Calu3 (cell line): ENCODE results near the gene ODAD4. TPM values are rescaled to one million over a fixed set of nuclear protein-coding genes. Genes with fewer than 3 reads are reported as not detected.

Experiments used
- BruUV-seq: library from RNA; stranded (reverse); fragments of 400-500 nt; replicated peaks from 2 replicates; lab custom pipeline; 2021; lab: Mats Ljungman, UMichigan
- CTCF ChIA-PET: fragments of 300-600 bp; sonication (Branson Sonifier 250); formaldehyde crosslinking; loops from one replicate; lab custom pipeline; 2022; ENCODE audit warnings: antibody characterized with exemption; lab: Charles Lee
- DNase-seq: peaks from one replicate; pipeline ENCODE4 v3.0.0; 2022
- H3K27ac Mint-ChIP-seq: one replicate; pipeline ENCODE4 v1.8.0; 2022; ENCODE audit warnings: mixed read lengths; ENCODE audit not compliant: unreplicated experiment
- H3K27me3 Mint-ChIP-seq: one replicate; pipeline ENCODE4 v1.8.0; 2022; ENCODE audit warnings: mixed read lengths; ENCODE audit not compliant: unreplicated experiment
- H3K36me3 Mint-ChIP-seq: one replicate; pipeline ENCODE4 v1.8.0; 2022; ENCODE audit warnings: mild to moderate bottlenecking, moderate library complexity, mixed read lengths; ENCODE audit not compliant: insufficient read depth, unreplicated experiment
- H3K4me1 Mint-ChIP-seq: one replicate; pipeline ENCODE4 v1.8.0; 2022; ENCODE audit warnings: mild to moderate bottlenecking, low read depth, mixed read lengths; ENCODE audit not compliant: unreplicated experiment
- H3K4me3 Mint-ChIP-seq: one replicate; pipeline ENCODE4 v1.8.0; 2022; ENCODE audit warnings: mild to moderate bottlenecking, low read depth, moderate library complexity, mixed read lengths; ENCODE audit not compliant: unreplicated experiment
- H3K9me3 Mint-ChIP-seq: one replicate; pipeline ENCODE4 v1.8.0; 2022; ENCODE audit warnings: low read depth, mixed read lengths; ENCODE audit not compliant: unreplicated experiment
- intact Hi-C: fragments of 100-400 bp; cut with micrococcal nuclease; formaldehyde crosslinking; loops from one replicate; pipeline ENCODE4 v1.10.0; 2022; ENCODE audit not compliant: unreplicated experiment
- total RNA-seq: library from RNA; stranded (reverse); gene quantifications from 2 replicates; pipeline ENCODE4 v1.2.3, GENCODE V29; 2022
- TF ChIP-seq, protein P1 (sequence below): fragments of 200-600 bp; IDR thresholded peaks from one replicate; pipeline ENCODE4 v1.8.0; 2022; ENCODE audit warnings: antibody characterized with exemption; ENCODE audit not compliant: unreplicated experiment

The ODAD4 gene
- total RNA-seq, 1 experiment from 2014 or later = 2.7 TPM

DNA sequence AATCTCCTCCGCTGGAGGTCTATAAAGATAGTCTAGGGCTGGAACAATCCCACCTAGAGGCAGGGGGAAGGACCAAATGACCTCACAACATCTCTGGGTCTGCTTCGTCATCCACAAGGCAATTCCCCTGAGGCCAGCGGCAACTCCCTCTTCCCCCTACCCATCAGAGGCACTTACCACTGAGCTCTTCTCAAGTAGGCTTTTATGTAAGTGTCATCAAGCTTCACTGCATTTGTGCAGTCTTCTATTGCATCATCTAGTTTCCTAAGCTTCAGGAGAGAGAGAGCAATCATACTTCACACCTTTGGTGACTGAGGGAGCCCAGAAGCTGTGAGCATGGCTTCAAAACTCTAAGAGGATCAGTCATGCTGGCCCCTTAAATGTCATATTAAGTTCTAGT, 57.2 kb downstream of the ODAD4 start:
- intact Hi-C loops = no loop called here
- Mint-ChIP-seq H3K9me3 (no peaks in the 10 kb centered on the region), H3K27ac (no peak overlapping the region), H3K4me1 (peaks cover 17% of the 10 kb centered on the region), H3K4me3 (no peak overlapping the region), H3K27me3 (no peaks in the 10 kb centered on the region), H3K36me3 (peaks cover 98% of the 10 kb centered on the region)
- BruUV-seq = no TSS peak
- CTCF ChIA-PET = no interaction called here
- TF ChIP-seq, protein P1, sequence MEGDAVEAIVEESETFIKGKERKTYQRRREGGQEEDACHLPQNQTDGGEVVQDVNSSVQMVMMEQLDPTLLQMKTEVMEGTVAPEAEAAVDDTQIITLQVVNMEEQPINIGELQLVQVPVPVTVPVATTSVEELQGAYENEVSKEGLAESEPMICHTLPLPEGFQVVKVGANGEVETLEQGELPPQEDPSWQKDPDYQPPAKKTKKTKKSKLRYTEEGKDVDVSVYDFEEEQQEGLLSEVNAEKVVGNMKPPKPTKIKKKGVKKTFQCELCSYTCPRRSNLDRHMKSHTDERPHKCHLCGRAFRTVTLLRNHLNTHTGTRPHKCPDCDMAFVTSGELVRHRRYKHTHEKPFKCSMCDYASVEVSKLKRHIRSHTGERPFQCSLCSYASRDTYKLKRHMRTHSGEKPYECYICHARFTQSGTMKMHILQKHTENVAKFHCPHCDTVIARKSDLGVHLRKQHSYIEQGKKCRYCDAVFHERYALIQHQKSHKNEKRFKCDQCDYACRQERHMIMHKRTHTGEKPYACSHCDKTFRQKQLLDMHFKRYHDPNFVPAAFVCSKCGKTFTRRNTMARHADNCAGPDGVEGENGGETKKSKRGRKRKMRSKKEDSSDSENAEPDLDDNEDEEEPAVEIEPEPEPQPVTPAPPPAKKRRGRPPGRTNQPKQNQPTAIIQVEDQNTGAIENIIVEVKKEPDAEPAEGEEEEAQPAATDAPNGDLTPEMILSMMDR = no peak
- DNase-seq = no peak

DNA sequence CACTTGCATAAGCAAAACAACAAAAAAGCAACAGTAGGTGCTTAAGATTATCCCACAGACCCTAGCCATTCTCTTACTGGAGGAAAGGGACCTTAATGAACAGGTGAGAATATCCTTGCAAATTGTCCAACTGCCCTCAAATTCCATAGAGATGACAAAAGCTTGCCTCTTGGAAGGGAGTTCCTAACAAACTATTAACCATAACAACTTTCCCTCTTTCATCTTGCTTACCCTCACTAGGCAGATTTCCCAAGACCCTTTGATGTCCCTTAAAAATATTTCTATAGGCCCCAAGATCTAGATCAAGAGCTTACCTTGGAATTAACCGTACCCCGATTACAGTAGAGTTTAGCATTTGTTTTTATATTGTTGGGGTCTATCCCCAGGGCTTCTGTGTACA, 58.0 kb downstream of the ODAD4 start:
- Mint-ChIP-seq H3K27ac (no peak overlapping the region), H3K36me3 (peaks cover 98% of the 10 kb centered on the region), H3K27me3 (no peaks in the 10 kb centered on the region), H3K4me3 (no peak overlapping the region), H3K9me3 (no peaks in the 10 kb centered on the region), H3K4me1 (peaks cover 17% of the 10 kb centered on the region)
- intact Hi-C loops = no loop called here
- BruUV-seq = no TSS peak
- CTCF ChIA-PET = no interaction called here
- DNase-seq = no peak
- TF ChIP-seq, protein P1 = no peak

DNA sequence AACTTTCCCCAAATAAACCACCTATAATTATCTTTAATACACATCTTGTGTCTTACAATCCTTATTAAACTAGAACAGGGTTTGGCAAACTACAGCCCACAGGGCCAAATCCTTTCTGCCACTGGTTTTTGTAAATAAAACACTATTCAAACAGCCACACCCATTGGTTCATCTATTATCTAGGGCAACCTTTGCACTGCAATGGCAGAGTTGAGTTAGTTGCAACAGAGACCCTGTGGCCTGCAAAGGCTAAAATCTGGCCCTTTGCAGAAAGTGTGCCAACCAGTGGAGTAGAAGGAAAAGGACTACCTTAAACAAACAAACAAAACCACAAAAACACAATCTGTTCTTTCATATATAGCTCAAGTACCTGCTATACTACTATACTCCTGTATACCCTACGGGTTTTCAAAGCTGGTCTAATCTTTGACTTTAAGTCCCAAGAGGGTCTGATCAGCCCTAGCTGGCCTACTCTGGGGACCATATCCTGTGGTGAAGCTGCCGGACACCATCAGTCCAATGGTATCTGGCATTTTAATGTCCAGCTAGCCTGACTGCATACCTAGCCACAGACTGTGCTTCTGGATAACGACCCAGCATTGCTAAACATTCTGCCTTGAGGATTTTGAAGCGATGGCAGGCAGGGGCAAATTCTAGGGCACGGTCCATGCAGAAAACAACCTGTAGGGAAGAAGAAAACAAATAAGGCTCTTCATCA, 59.4 kb downstream of the ODAD4 start:
- H3K9me3 Mint-ChIP-seq = no peaks in the 10 kb centered on the region
- H3K27me3 Mint-ChIP-seq = no peaks in the 10 kb centered on the region
- intact Hi-C loops = no loop called here
- DNase-seq = no peak
- CTCF ChIA-PET = interaction anchor here (0.9 to 1.3 kb wide), 4 partner anchors 11 to 27 kb away, joined by 3 to 5 read pairs (median 3); partner anchors contain the start of gene DNAJC7
- H3K36me3 Mint-ChIP-seq = peaks cover 98% of the 10 kb centered on the region
- no TSS peak for BruUV-seq
- no peak overlapping the region for H3K27ac Mint-ChIP-seq
- peaks cover 17% of the 10 kb centered on the region for H3K4me1 Mint-ChIP-seq
- TF ChIP-seq, protein P1 = no peak
- H3K4me3 Mint-ChIP-seq = no peak overlapping the region

DNA sequence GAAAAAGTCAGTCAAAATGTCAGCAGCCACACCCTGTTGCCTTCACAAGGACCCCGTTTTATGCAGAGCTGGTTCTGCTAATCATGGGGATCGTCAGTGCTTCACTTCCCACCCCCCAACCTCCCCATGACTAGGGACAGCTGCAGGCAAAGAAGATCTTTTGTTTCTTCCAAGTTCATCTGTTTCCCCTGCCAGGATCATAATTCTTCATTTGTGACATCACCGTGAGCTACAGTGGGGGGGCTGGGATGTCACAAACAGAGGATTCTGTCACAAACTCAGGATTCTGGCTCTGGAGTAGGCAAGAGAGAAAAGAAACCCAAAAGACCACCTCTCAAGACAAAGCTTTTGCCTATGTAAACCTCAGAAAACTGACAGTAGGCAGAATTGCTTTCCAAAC, 62.2 kb downstream of the ODAD4 start:
- H3K27me3 Mint-ChIP-seq = no peaks in the 10 kb centered on the region
- no peak for DNase-seq
- no TSS peak for BruUV-seq
- peaks cover 17% of the 10 kb centered on the region for H3K4me1 Mint-ChIP-seq
- no peaks in the 10 kb centered on the region for H3K9me3 Mint-ChIP-seq
- TF ChIP-seq, protein P1 = no peak
- CTCF ChIA-PET = no interaction called here
- no peak overlapping the region for H3K27ac Mint-ChIP-seq
- H3K4me3 Mint-ChIP-seq = no peak overlapping the region
- intact Hi-C loops = no loop called here
- H3K36me3 Mint-ChIP-seq = peaks cover 95% of the 10 kb centered on the region
